B cell (primary cell): Measurements from ENCODE around the gene CYP20A1. TPM values are rescaled to one million over a fixed set of nuclear protein-coding genes. Genes with fewer than 3 reads are reported as not detected.

Experiments used
- ATAC-seq: fragments of 200-7000 bp; cut with Tn5 transposase; one replicate; pipeline ENCODE4 v1.10.0; 2021; ENCODE audit warnings: low read depth, mild to moderate bottlenecking, moderate number of reproducible peaks, moderate library complexity
- CTCF ChIA-PET: fragments of 350-600 bp; sonication (Branson Sonifier 250); formaldehyde crosslinking; loops from one replicate; lab custom pipeline; 2021; ENCODE audit warnings: antibody characterized with exemption, inconsistent platforms; lab: Charles Lee
- POLR2A ChIA-PET: fragments of 350-600 bp; sonication (Branson Sonifier 250); formaldehyde crosslinking; loops from one replicate; lab custom pipeline; 2021; ENCODE audit warnings: antibody characterized with exemption; lab: Charles Lee
- DNase-seq: peaks from one replicate; pipeline ENCODE4 v3.0.0; 2013
- H2AFZ ChIP-seq: 2 replicates; pipeline ENCODE4 v1.6.1; 2012; ENCODE audit warnings: mild to moderate bottlenecking, low read depth, low read length; ENCODE audit not compliant: insufficient read depth, poor library complexity, severe bottlenecking
- H3K27ac ChIP-seq, 2 donors: 1 replicate in 1 of 2; 2 replicates in 1 of 2; pipeline ENCODE4 v1.5.1; 2012 to 2013; ENCODE audit warnings: low read length in 2 of 2, mild to moderate bottlenecking in 2 of 2, moderate library complexity in 1 of 2
- H3K27me3 ChIP-seq, 4 experiments: fragments of 200-600 bp in 1 of 4; sonication (generic) in 1 of 4; replicated peaks in 1 of 4; 1 replicate in 2 of 4; 2 replicates in 2 of 4; pipeline versions ENCODE4 v1.6.1 to v1.7.0; 2013 to 2016; ENCODE audit warnings: low read length in 3 of 4, mild to moderate bottlenecking in 2 of 4, mixed read lengths in 1 of 4, moderate library complexity in 1 of 4; ENCODE audit not compliant: insufficient read depth in 4 of 4, control insufficient read depth in 3 of 4; ENCODE audit errors: control extremely low read depth in 1 of 4
- H3K36me3 ChIP-seq, 2 experiments: replicated peaks in 1 of 2; 1 replicate in 1 of 2; 2 replicates in 1 of 2; pipeline versions ENCODE4 v1.6.1 to v1.7.1; 2013; ENCODE audit warnings: low read length in 1 of 2; ENCODE audit not compliant: insufficient read depth in 2 of 2, control insufficient read depth in 1 of 2; ENCODE audit errors: control extremely low read depth in 1 of 2, extremely low read depth in 1 of 2
- H3K4me1 ChIP-seq, 2 donors: fragments of 200-600 bp in 1 of 2; sonication (generic) in 1 of 2; 1 replicate in 1 of 2; 2 replicates in 1 of 2; pipeline versions ENCODE4 v1.5.1 to v1.6.1; 2013 to 2017; ENCODE audit warnings: low read length in 2 of 2; ENCODE audit not compliant: control insufficient read depth in 2 of 2, insufficient read depth in 2 of 2
- H3K4me2 ChIP-seq: replicated peaks from 2 replicates; pipeline ENCODE3; 2012; ENCODE audit warnings: mild to moderate bottlenecking, low read depth, low read length; ENCODE audit not compliant: poor library complexity, severe bottlenecking
- H3K4me3 ChIP-seq, 5 experiments: fragments of 200-600 bp in 1 of 5; sonication (generic) in 1 of 5; 1 replicate in 3 of 5; 2 replicates in 2 of 5; pipeline versions ENCODE4 v1.5.1 to v1.7.0; 2011 to 2016; ENCODE audit warnings: low read length in 4 of 5, mild to moderate bottlenecking in 4 of 5, low read depth in 2 of 5, control low read depth in 1 of 5, moderate library complexity in 1 of 5; ENCODE audit not compliant: insufficient read depth in 1 of 5; ENCODE audit errors: control extremely low read depth in 1 of 5, extremely low read depth in 1 of 5
- H3K79me2 ChIP-seq: fragments of 200-600 bp; sonication (generic); one replicate; pipeline ENCODE4 v1.6.0; 2016; ENCODE audit warnings: low read length; ENCODE audit not compliant: control insufficient read depth, insufficient read depth
- H3K9ac ChIP-seq: fragments of 200-600 bp; sonication (generic); 2 replicates; pipeline ENCODE4 v1.6.1; 2017; ENCODE audit warnings: mild to moderate bottlenecking, low read length, moderate library complexity
- H3K9me3 ChIP-seq, 3 donors: one replicate each; pipeline versions ENCODE4 v1.6.1 to v1.7.1; 2013; ENCODE audit warnings: low read length in 2 of 3; ENCODE audit not compliant: control insufficient read depth in 2 of 3, insufficient read depth in 1 of 3; ENCODE audit errors: control extremely low read depth in 1 of 3
- H4K20me1 ChIP-seq: 2 replicates; pipeline ENCODE4 v1.6.0; 2012; ENCODE audit warnings: mild to moderate bottlenecking, low read length; ENCODE audit not compliant: insufficient read depth, control insufficient read depth, poor library complexity, severe bottlenecking
- H3K27ac Mint-ChIP-seq: one replicate; pipeline ENCODE4 v1.8.0; 2021; ENCODE audit warnings: mixed read lengths
- H3K27me3 Mint-ChIP-seq: one replicate; pipeline ENCODE4 v1.8.0; 2021; ENCODE audit warnings: mixed read lengths
- H3K4me1 Mint-ChIP-seq: one replicate; pipeline ENCODE4 v1.8.0; 2021; ENCODE audit warnings: mixed read lengths
- H3K4me3 Mint-ChIP-seq: one replicate; pipeline ENCODE4 v1.8.0; 2021; ENCODE audit warnings: mixed read lengths
- H3K9me3 Mint-ChIP-seq: one replicate; pipeline ENCODE4 v1.8.0; 2022; ENCODE audit warnings: mixed read lengths; ENCODE audit not compliant: insufficient read depth
- CTCF ChIP-seq: fragments of 200-600 bp; IDR thresholded peaks from one replicate; pipeline ENCODE4 v1.8.0; 2022; ENCODE audit warnings: antibody characterized with exemption, mild to moderate bottlenecking
- EZH2 ChIP-seq: IDR thresholded peaks from 2 replicates; pipeline ENCODE4 v1.6.1; 2012; ENCODE audit warnings: borderline replicate concordance, low read depth, mild to moderate bottlenecking, moderate library complexity, low read length; ENCODE audit not compliant: insufficient read depth, poor library complexity, severe bottlenecking
- WGBS: methylation state at CpG from one replicate; pipeline ENCODE4 v1.1.5; 2013; ENCODE audit warnings: missing lambda C conversion rate; ENCODE audit not compliant: insufficient coverage; 5-methylcytosine and 5-hydroxymethylcytosine counted together
- intact Hi-C: fragments of 100-400 bp; cut with micrococcal nuclease; formaldehyde crosslinking; loops from one replicate; pipeline ENCODE4 v1.10.0; 2022
- polyA plus RNA-seq: library from polyadenylated mRNA; depleted of rRNA; stranded (reverse); fragments of >200 nt; gene quantifications from 2 replicates; pipeline ENCODE4 v1.2.3, GENCODE V29; 2012
- total RNA-seq, 2 donors: library from RNA; stranded (reverse); fragments of 120-200 nt in 1 of 2; gene quantifications; 1 replicate in 1 of 2; 2 replicates in 1 of 2; pipeline versions ENCODE4 v1.2.3 to v1.2.4, GENCODE V29; 2013 to 2022

Gene CYP20A1
- total and polyA plus RNA-seq, 2 donors (not counting 1 experiment from before 2014, with no cell fraction given) = 16.2 to 38.5 TPM

- no peaks in the 10 kb centered on the region for H3K9me3 ChIP-seq
- TF ChIP-seq EZH2 (no peak), CTCF (no peak)
- no peak for DNase-seq
- ATAC-seq = no peak
- Mint-ChIP-seq H3K27me3 (no peaks in the 10 kb centered on the region), H3K9me3 (no peaks in the 10 kb centered on the region), H3K27ac (no peak overlapping the region), H3K4me1 (peaks cover 42% of the 10 kb centered on the region), H3K4me3 (no peak overlapping the region)
- no peak overlapping the region for H3K4me2 ChIP-seq
- H3K27me3 ChIP-seq = no peaks in the 10 kb centered on the region
- no peak overlapping the region for H2AFZ ChIP-seq
- H3K4me1 ChIP-seq = peaks cover 22 to 28% of the 10 kb centered on the region in 2 donors
- peaks cover 68% of the 10 kb centered on the region for H3K79me2 ChIP-seq
- H3K9ac ChIP-seq = no peak overlapping the region
- peaks cover 40% of the 10 kb centered on the region for H4K20me1 ChIP-seq
- H3K4me3 ChIP-seq = no peak overlapping the region
- ChIA-PET POLR2A (no interaction called here), CTCF (no interaction called here)
- WGBS = 100% methylated on average over 4 of the region's 6 CpGs
- no peak overlapping the region for H3K27ac ChIP-seq
- intact Hi-C loops = no loop called here
- H3K36me3 ChIP-seq = peaks cover 0 to 19% of the 10 kb centered on the region in 2 experiments
These were observed 3.7 kb downstream of the CYP20A1 start for GRCh38 chr2:203242518-203242917.

GRCh38 chr2:203246646-203247045 lies 7.8 kb downstream of the CYP20A1 start:
- Histone ChIP-seq H3K27me3 (no peaks in the 10 kb centered on the region), H3K4me3 (no peak overlapping the region), H3K4me1 (peaks cover 5 to 8% of the 10 kb centered on the region in 2 donors), H3K9ac (no peak overlapping the region), H4K20me1 (peaks cover 46% of the 10 kb centered on the region), H2AFZ (no peak overlapping the region), H3K79me2 (peaks cover 60% of the 10 kb centered on the region), H3K4me2 (no peak overlapping the region), H3K9me3 (no peaks in the 10 kb centered on the region), H3K27ac (no peak overlapping the region), H3K36me3 (peaks cover 1 to 41% of the 10 kb centered on the region in 2 experiments)
- WGBS = no CpG with 5 or more reads among the region's 3 CpGs
- no peak for TF ChIP-seq CTCF
- no peak for TF ChIP-seq EZH2
- POLR2A ChIA-PET = no interaction called here
- DNase-seq (no peak), ATAC-seq (no peak)
- Mint-ChIP-seq H3K9me3 (no peaks in the 10 kb centered on the region), H3K27me3 (no peaks in the 10 kb centered on the region), H3K27ac (no peak overlapping the region), H3K4me3 (no peak overlapping the region), H3K4me1 (peaks cover 19% of the 10 kb centered on the region)
- CTCF ChIA-PET = no interaction called here
- intact Hi-C loops = no loop called here
